ENCODE results near the gene STX2.

DNA sequence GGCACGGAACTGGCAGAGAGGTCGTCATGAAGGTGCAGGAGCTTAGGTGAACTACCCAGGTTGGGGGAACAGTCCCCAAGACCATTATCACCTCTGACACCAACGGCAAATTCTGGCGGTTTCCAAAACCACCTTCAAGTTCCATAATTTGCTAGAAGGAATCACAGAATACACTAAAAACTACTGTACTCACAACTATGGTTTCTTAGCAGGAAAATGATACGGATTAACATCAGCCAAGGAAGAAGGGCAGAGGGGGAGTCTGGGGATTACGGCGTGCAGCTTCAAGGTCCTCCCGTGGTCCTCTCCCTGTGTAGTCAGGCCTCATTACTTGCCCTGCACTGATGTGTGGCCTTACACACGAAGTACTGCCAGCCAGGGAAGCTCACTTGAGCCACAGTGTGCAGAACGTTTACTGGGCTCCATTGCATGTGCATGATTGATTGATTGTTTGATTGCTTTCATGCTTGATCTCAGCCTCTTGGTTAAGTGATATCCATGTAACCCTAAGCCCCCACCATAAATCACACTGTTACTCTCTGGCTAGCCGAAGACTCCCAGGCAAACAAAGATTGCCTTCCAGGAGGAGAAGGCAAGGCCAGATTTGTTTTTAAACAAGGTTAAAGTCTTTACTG is 837 bp upstream of the STX2 start:
- TF ChIP-seq, protein P1, sequence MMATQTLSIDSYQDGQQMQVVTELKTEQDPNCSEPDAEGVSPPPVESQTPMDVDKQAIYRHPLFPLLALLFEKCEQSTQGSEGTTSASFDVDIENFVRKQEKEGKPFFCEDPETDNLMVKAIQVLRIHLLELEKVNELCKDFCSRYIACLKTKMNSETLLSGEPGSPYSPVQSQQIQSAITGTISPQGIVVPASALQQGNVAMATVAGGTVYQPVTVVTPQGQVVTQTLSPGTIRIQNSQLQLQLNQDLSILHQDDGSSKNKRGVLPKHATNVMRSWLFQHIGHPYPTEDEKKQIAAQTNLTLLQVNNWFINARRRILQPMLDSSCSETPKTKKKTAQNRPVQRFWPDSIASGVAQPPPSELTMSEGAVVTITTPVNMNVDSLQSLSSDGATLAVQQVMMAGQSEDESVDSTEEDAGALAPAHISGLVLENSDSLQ (IDR thresholded peaks at IDR 0.05): peak; percentile 92
- TF ChIP-seq SP1 (IDR thresholded peaks at IDR 0.05) (no peak), NFRKB (IDR thresholded peaks at IDR 0.05) (no peak), ZNF384 (IDR thresholded peaks at IDR 0.05) (no peak), BHLHE40 (IDR thresholded peaks at IDR 0.05; ENCODE audit: borderline replicate concordance) (no peak), SUZ12 (IDR thresholded peaks at IDR 0.05) (no peak), TARDBP (IDR thresholded peaks at IDR 0.05) (no peak), FOXM1 (IDR thresholded peaks at IDR 0.05; ENCODE audit: borderline replicate concordance) (no peak)
